Transverse colon (tissue), 3 donors: ENCODE data around the gene TSPAN3.

Experiments
- POLR2A ChIP-seq: fragments of 450-650 bp; IDR thresholded peaks from one replicate; pipeline ENCODE4 v1.6.1; 2016; ENCODE audit warnings: antibody characterized with exemption, mild to moderate bottlenecking, moderate library complexity
- TF ChIP-seq, protein P1 (sequence below), 5 experiments: fragments of 200-600 bp in 3 of 5; fragments of 450-650 bp in 2 of 5; sonication (generic) in 3 of 5; IDR thresholded peaks; 1 replicate in 2 of 5; 2 replicates in 3 of 5; pipeline ENCODE4 v1.5.1; 2016 to 2017; ENCODE audit warnings: antibody characterized with exemption in 5 of 5, inconsistent platforms in 3 of 5, mild to moderate bottlenecking in 2 of 5, moderate library complexity in 1 of 5

DNA sequence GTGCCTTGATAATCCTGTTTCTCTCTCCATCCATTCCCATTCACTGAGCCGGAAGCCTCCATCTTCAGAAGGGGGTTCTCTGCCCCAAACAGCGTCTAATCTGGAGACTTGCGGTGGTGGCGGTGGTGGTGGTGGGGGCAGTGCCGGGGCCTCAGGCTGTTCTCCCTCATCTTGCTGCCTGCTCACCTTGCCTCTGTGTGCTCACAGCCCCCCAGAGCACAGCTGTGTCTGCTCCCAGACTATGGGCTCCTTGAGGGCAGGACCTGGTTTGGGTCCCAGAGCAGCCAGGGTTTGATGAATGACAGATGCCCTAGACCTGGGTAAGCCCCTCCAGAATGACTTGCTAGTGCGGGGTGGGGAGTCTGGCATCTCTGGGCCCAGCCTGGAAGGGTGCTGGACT, 76.4 kb downstream of the TSPAN3 start:
- no peak for TF ChIP-seq POLR2A
- TF ChIP-seq, protein P1, sequence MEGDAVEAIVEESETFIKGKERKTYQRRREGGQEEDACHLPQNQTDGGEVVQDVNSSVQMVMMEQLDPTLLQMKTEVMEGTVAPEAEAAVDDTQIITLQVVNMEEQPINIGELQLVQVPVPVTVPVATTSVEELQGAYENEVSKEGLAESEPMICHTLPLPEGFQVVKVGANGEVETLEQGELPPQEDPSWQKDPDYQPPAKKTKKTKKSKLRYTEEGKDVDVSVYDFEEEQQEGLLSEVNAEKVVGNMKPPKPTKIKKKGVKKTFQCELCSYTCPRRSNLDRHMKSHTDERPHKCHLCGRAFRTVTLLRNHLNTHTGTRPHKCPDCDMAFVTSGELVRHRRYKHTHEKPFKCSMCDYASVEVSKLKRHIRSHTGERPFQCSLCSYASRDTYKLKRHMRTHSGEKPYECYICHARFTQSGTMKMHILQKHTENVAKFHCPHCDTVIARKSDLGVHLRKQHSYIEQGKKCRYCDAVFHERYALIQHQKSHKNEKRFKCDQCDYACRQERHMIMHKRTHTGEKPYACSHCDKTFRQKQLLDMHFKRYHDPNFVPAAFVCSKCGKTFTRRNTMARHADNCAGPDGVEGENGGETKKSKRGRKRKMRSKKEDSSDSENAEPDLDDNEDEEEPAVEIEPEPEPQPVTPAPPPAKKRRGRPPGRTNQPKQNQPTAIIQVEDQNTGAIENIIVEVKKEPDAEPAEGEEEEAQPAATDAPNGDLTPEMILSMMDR (IDR thresholded peaks at IDR 0.05) = no peak
